Stimulated activated CD8-positive, alpha-beta memory T cell treated with anti-CD3 and anti-CD28 coated beads, Interleukin-15, amount 100 ng/mL, for 24 hours (primary cell): ENCODE measurements around the gene ADGRL1.
"Not testable (repeated sequence)": the region's sequence is repeated elsewhere in the genome, so short reads cannot be mapped to it uniquely, and the experiment has no call there.

Experiments used
- DNase-seq: peaks from one replicate; pipeline ENCODE4 v3.0.0-alpha.2; 2020; ENCODE audit warnings: low read depth

The ADGRL1 gene

GRCh38 chr19:14218620-14219330, 12.8 kb upstream of the ADGRL1 start:
- DNase-seq: no peak

GRCh38 chr19:14217886-14218285, 11.9 kb upstream of the ADGRL1 start:
- DNase-seq: not testable (repeated sequence)

DNA sequence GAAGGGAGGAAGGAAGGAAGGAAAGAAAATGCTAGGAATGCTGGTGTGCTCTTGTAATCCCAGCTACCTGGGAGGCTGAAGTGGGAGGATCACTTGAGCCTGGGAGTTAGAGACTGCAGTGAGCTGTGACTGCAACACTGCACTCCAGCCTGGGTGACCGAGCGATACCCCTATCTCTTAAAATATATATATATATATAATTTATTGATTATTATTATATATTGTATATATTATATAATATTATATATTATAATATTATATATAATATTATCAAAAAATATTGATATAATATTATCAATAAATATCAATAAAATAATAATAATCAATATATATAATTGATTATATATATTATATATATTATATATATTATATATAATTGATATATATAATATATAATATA, 8.6 kb upstream of the ADGRL1 start:
- no peak for DNase-seq

- not testable (repeated sequence) for DNase-seq
Measured at GRCh38 chr19:14210182-14210581, 4.2 kb upstream of the ADGRL1 start.

- not testable (repeated sequence) for DNase-seq
Measured at GRCh38 chr19:14209401-14209800, 3.4 kb upstream of the ADGRL1 start.

- not testable (repeated sequence) for DNase-seq
Measured at GRCh38 chr19:14208496-14208895, 2.5 kb upstream of the ADGRL1 start.

DNA sequence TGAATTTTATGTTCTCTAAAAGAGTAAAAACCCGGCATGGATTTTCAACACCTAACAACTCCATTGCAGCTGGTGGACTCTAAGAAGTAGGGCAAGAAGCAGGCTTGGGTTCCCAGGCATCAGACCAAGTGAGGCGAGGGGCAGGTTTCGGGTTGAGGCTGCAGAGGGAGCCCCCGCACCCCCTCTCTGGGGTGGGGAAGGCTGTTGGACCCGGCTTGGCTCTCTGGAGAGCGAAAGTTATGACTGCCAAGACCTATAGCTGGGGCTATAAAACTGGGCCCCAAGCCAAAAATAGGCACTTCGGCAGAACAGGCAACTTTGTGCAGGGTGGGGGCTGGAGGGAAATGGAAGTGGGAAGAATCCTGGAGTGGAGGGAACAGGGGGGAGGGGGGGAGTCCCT, 1.8 kb upstream of the ADGRL1 start:
- not testable (repeated sequence) for DNase-seq

DNA sequence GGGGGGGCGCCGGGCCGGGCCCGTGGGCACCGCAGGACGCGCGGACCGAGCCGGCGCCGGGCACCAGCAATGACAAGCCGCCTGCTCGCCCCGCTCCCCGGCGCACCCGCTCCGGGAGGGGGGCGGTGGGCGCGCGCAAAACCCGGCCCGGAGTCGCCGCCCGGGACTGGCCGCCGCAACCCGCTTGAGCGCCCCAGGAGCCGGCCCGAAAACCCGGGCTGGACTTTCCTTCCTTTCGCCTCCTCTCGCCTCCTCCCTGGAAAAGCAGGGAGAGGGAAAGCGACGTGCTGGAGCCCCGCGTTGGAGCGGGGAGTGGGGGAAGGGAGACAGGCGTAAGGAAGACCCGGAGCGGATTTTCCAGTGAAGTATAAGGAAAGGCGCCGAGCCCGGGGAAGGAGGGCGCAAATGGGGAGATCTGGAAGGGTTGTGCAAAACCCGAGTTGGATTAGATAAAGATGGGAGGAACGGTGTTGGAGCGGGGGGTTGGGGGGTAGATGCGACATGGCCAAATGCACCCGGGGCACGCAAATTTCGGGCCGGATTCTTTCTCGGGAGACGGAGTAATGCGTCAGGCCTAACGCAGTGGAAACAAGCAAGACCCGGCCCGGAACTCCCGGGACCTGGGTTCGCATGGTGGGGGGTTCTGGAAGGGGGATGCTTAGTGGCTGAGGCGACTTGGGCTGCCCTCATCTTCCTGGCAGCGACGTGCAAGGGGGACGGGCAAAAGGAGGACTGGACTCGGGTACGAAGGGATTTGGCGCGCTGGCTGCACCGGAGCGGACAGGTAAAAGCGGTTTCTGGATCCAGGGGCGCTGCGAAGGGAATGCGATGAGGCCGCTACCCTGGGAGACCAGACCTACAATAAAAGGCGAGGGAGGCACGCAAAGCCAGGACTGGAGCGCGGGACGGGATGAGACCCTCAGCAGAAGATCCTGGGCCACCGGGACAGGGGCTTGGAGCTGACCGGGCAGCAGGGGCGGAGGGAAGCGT, 1.1 kb upstream of the ADGRL1 start:
- peak; percentile 38 for DNase-seq

DNA sequence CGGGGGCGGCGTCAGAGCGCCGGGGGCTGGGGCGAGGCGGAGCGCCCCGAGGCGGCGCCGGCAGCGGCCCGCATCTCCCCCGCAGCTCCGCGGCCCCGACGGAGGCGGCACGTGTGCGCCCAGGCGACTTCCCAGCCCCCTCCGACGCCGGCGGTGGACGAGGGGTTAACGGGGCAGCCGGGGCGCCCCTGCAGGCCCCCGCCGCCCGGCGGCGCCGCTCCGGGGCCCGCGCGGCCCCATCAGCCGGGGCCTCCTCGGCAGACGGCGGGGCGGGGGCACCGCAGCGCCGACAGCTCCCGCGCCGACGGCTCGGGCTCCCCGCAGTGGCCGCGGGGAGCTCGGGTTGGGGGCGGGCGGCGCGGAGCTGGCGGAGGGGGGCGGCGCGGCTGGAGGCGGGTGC, 339 bp upstream of the ADGRL1 start:
- not testable (repeated sequence) for DNase-seq

GRCh38 chr19:14204676-14205451, 1.1 kb downstream of the ADGRL1 start:
- DNase-seq: not testable (repeated sequence)

GRCh38 chr19:14204219-14204618, 1.8 kb downstream of the ADGRL1 start:
- DNase-seq: not testable (repeated sequence)

DNA sequence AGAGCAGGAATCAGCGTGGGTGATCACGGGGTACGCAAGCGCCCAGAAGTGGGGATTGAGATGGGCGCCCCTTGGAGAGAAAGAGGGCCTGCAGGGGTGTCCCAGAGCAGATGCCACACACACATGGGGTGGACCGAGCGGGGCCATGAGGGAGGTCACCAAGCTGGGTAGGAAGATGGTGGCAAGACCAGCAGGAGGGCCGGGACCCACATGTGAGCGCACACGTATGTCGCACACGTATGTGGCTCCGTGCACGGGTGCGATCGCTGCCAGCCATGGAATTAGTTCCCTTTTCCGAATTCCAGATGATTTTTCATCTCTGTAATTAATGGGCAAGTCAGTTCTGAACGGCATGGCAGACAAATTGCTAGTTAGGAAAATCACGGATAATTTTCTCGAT, 2.2 kb downstream of the ADGRL1 start:
- DNase-seq: not testable (repeated sequence)

GRCh38 chr19:14203177-14203576, 2.8 kb downstream of the ADGRL1 start:
- no peak for DNase-seq

DNA sequence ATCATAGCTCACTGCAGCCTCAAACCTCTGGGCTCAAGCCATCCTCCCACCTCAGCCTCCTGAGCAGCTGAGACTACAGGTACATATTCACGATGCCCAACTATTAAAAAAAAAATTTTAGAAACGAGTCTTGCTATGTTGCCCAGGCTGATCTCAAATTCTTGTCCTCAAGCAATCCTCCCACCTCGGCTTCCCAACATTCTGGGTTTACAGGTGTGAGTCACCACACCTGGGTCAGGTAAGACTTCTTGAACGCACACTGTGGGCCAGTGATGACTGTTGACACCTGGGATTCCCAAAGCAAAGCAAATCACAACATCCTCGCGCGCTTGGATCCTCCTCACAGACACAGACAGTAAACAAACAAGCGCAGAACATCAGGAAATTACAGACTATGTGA, 4.5 kb downstream of the ADGRL1 start:
- not testable (repeated sequence) for DNase-seq

- not testable (repeated sequence) for DNase-seq
Measured at GRCh38 chr19:14200147-14200841, 5.7 kb downstream of the ADGRL1 start.

GRCh38 chr19:14198384-14199376, 7.3 kb downstream of the ADGRL1 start:
- DNase-seq: no peak

- DNase-seq: no peak
Measured at GRCh38 chr19:14197882-14198281, 8.1 kb downstream of the ADGRL1 start.

DNA sequence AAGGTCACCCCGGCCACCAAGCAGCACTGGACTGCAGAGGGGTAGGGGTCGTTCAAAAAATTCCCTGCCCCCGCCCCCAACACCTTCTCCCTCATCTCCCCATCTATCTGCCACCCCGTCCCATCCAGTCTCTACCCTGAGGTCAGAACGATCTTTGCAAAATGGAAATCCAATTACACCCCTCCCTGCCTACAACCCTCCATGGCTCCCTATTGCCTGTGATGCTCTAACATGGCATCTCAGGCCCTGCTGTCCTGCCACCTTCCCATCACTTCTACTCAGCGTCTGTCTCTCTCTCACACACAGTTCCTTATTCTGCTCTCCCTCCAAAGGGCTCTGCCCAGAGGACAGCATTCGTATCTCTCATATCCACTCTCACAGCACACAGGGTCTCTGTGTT, 8.7 kb downstream of the ADGRL1 start:
- not testable (repeated sequence) for DNase-seq

DNA sequence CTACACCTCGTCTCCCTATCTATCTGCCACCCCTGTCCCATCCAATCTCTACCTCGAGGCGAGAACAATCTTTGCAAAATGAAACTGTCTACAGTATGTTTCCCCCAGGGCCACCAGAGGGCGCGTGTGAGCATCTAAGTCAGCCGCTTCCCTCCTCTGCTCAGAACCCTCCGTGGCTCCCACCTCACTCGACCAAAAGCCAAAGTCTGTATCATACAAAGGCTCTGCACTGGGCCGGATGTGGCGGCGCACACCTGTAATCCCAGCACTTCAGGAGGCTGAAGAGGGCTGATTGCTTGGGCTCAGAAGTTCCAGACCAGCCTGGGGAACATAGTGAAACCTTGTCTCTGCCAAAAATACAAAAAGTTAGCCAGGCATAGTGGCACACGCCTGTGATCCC, 9.9 kb downstream of the ADGRL1 start:
- peak; percentile 59 for DNase-seq

GRCh38 chr19:14195216-14195615, 10.8 kb downstream of the ADGRL1 start:
- DNase-seq: not testable (repeated sequence)
